ENCODE measurements around the gene ATP1A2. TPM values are rescaled to one million over a fixed set of nuclear protein-coding genes. Genes with fewer than 3 reads are reported as not detected.
A peak's percentile ranks its signal among the peaks of the same experiment; 100 is the strongest.

The ATP1A2 gene
- total and polyA plus RNA-seq, 3 donors from 2014 or later: 13.2 to 27.9 (median 14.2) TPM

- 64 to 68% methylated on average over 21 to 30 of the region's 30 CpGs for WGBS, 2 donors
- H3K4me1 ChIP-seq: no peaks in the 10 kb centered on the region
- intact Hi-C loops (cut with DNase I; ENCODE audit: low total_unique reads): no loop called here
- no peak for DNase-seq
- H3K36me3 ChIP-seq (ENCODE audit: low read depth, missing control alignments): no peaks in the 10 kb centered on the region
- no peak overlapping the region for H3K27ac ChIP-seq
- H3K4me3 ChIP-seq: peak overlapping the region; percentile 36
- H3K9me3 ChIP-seq: no peaks in the 10 kb centered on the region
- no peaks in the 10 kb centered on the region for H3K27me3 ChIP-seq
- TF ChIP-seq POLR2A (IDR thresholded peaks at IDR 0.05): no peak
- TF ChIP-seq, protein P1, sequence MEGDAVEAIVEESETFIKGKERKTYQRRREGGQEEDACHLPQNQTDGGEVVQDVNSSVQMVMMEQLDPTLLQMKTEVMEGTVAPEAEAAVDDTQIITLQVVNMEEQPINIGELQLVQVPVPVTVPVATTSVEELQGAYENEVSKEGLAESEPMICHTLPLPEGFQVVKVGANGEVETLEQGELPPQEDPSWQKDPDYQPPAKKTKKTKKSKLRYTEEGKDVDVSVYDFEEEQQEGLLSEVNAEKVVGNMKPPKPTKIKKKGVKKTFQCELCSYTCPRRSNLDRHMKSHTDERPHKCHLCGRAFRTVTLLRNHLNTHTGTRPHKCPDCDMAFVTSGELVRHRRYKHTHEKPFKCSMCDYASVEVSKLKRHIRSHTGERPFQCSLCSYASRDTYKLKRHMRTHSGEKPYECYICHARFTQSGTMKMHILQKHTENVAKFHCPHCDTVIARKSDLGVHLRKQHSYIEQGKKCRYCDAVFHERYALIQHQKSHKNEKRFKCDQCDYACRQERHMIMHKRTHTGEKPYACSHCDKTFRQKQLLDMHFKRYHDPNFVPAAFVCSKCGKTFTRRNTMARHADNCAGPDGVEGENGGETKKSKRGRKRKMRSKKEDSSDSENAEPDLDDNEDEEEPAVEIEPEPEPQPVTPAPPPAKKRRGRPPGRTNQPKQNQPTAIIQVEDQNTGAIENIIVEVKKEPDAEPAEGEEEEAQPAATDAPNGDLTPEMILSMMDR (IDR thresholded peaks at IDR 0.05): no peak
These were observed 30.7 kb upstream of the ATP1A2 start for GRCh38 chr1:160084771-160085321.

- intact Hi-C loops (cut with DNase I; ENCODE audit: low total_unique reads): no loop called here
- Histone ChIP-seq H3K27ac (peak overlapping the region in 1 of 2 donors; percentile 23), H3K9me3 (no peaks in the 10 kb centered on the region), H3K4me1 (no peaks in the 10 kb centered on the region), H3K36me3 (ENCODE audit: low read depth, missing control alignments) (no peaks in the 10 kb centered on the region), H3K27me3 (no peaks in the 10 kb centered on the region), H3K4me3 (no peak overlapping the region)
- TF ChIP-seq, protein P1 (IDR thresholded peaks at IDR 0.05): peak; percentile 47 to 82 (median 79)
- TF ChIP-seq POLR2A (IDR thresholded peaks at IDR 0.05): no peak
- peak; percentile 90 for DNase-seq
- WGBS, 2 donors: 47 to 48% methylated on average over 19 of the region's 19 CpGs
These were observed 29.7 kb upstream of the ATP1A2 start for GRCh38 chr1:160085686-160086455.

- Histone ChIP-seq H3K27me3 (no peaks in the 10 kb centered on the region), H3K36me3 (ENCODE audit: low read depth, missing control alignments) (no peaks in the 10 kb centered on the region), H3K4me1 (no peaks in the 10 kb centered on the region), H3K27ac (peak overlapping the region in 1 of 2 donors; percentile 23), H3K9me3 (no peaks in the 10 kb centered on the region), H3K4me3 (no peak overlapping the region)
- 50 to 61% methylated on average over 5 of the region's 5 CpGs for WGBS, 2 donors
- TF ChIP-seq POLR2A (IDR thresholded peaks at IDR 0.05): no peak
- TF ChIP-seq, protein P1 (IDR thresholded peaks at IDR 0.05): no peak
- intact Hi-C loops (cut with DNase I; ENCODE audit: low total_unique reads): no loop called here
- DNase-seq: no peak
These were observed 29.1 kb upstream of the ATP1A2 start for GRCh38 chr1:160086456-160086892.

GRCh38 chr1:160087118-160087662, 28.4 kb upstream of the ATP1A2 start:
- no peak for DNase-seq
- H3K27me3 ChIP-seq: no peaks in the 10 kb centered on the region
- H3K27ac ChIP-seq: no peak overlapping the region
- no peak for TF ChIP-seq POLR2A (IDR thresholded peaks at IDR 0.05)
- TF ChIP-seq, protein P1 (IDR thresholded peaks at IDR 0.05): no peak
- no peak overlapping the region for H3K4me3 ChIP-seq
- H3K9me3 ChIP-seq: no peaks in the 10 kb centered on the region
- no peaks in the 10 kb centered on the region for H3K4me1 ChIP-seq
- intact Hi-C loops (cut with DNase I; ENCODE audit: low total_unique reads): no loop called here
- WGBS, 2 donors: 90 to 93% methylated on average over 12 of the region's 12 CpGs
- no peaks in the 10 kb centered on the region for H3K36me3 ChIP-seq (ENCODE audit: low read depth, missing control alignments)
